GM23248 (cell line): ENCODE data around the gene ELAC2. TPM values are rescaled to one million over a fixed set of nuclear protein-coding genes. Genes with fewer than 3 reads are reported as not detected.

Source experiments
- DNase-seq: peaks from one replicate; pipeline ENCODE4 v3.0.0-alpha.2; 2015
- H2AFZ ChIP-seq: fragments of 200-600 bp; sonication (generic); 2 replicates; pipeline ENCODE4 v1.6.1; 2016; ENCODE audit warnings: antibody characterized with exemption
- H3F3A ChIP-seq: fragments of 200-600 bp; sonication (generic); 2 replicates; pipeline ENCODE4 v1.6.1; 2016; ENCODE audit warnings: mild to moderate bottlenecking, antibody characterized with exemption, mixed run types; ENCODE audit not compliant: insufficient read depth
- H3K27ac ChIP-seq: fragments of 200-600 bp; sonication (generic); 2 replicates; pipeline ENCODE4 v1.5.1; 2016; ENCODE audit warnings: mild to moderate bottlenecking
- H3K27me3 ChIP-seq: fragments of 200-600 bp; sonication (generic); replicated peaks from 2 replicates; pipeline ENCODE4 v1.6.1; 2016; ENCODE audit warnings: mild to moderate bottlenecking; ENCODE audit not compliant: insufficient read depth
- H3K36me3 ChIP-seq: fragments of 200-600 bp; sonication (generic); 2 replicates; pipeline ENCODE4 v1.6.1; 2016; ENCODE audit warnings: low read depth, mild to moderate bottlenecking
- H3K4me1 ChIP-seq: fragments of 200-600 bp; sonication (generic); 2 replicates; pipeline ENCODE4 v1.6.1; 2016; ENCODE audit warnings: mild to moderate bottlenecking; ENCODE audit not compliant: insufficient read depth
- H3K4me2 ChIP-seq: fragments of 200-600 bp; sonication (generic); one replicate; pipeline ENCODE4 v1.6.1; 2016; ENCODE audit warnings: mild to moderate bottlenecking; ENCODE audit not compliant: unreplicated experiment
- H3K4me3 ChIP-seq: fragments of 200-600 bp; sonication (generic); 2 replicates; pipeline ENCODE4 v1.5.1; 2016; ENCODE audit warnings: mild to moderate bottlenecking
- H3K79me2 ChIP-seq: fragments of 200-600 bp; sonication (generic); 2 replicates; pipeline ENCODE4 v1.6.1; 2016; ENCODE audit warnings: mild to moderate bottlenecking; ENCODE audit not compliant: insufficient read depth
- H3K9ac ChIP-seq: fragments of 200-600 bp; sonication (generic); 2 replicates; pipeline ENCODE4 v1.6.1; 2016; ENCODE audit warnings: mild to moderate bottlenecking
- H3K9me2 ChIP-seq: fragments of 200-600 bp; sonication (generic); 2 replicates; pipeline ENCODE4 v1.6.1; 2016; ENCODE audit warnings: mixed run types, mild to moderate bottlenecking, moderate library complexity; ENCODE audit not compliant: insufficient read depth
- H3K9me3 ChIP-seq: fragments of 200-600 bp; sonication (generic); one replicate; pipeline ENCODE4 v1.6.1; 2017; ENCODE audit warnings: low read depth
- H4K20me1 ChIP-seq: fragments of 200-600 bp; sonication (generic); 2 replicates; pipeline ENCODE4 v1.6.0; 2016; ENCODE audit not compliant: insufficient read depth
- EZH2 ChIP-seq: fragments of 200-600 bp; sonication (generic); IDR thresholded peaks from 2 replicates; pipeline ENCODE4 v1.6.1; 2018; ENCODE audit warnings: antibody characterized with exemption, mild to moderate bottlenecking; ENCODE audit not compliant: insufficient read depth, poor library complexity, severe bottlenecking
- EZH2phosphoT487 ChIP-seq: fragments of 200-600 bp; sonication (generic); IDR thresholded peaks from 2 replicates; pipeline ENCODE4 v1.6.1; 2018; ENCODE audit warnings: antibody characterized with exemption, moderate library complexity, mild to moderate bottlenecking, low read depth; ENCODE audit not compliant: insufficient read depth
- WGBS, 2 experiments: methylation state at CpG; one replicate each; pipeline ENCODE4 v1.1.6; 2015 to 2017; ENCODE audit warnings: low lambda C conversion rate in 2 of 2, low coverage in 1 of 2; ENCODE audit errors: missing lambda C conversion rate in 2 of 2; 5-methylcytosine and 5-hydroxymethylcytosine counted together
- in situ Hi-C: fragments of 300-500 bp; cut with MboI; formaldehyde crosslinking; loops from 2 replicates; pipeline ENCODE4 v1.15.0; 2020
- polyA plus RNA-seq: library from polyadenylated mRNA; unstranded; fragments of >200 nt; fragmentation: Nextera tagmentation; extraction: Ambion mirVana; gene quantifications from 2 replicates; pipeline ENCODE4 v1.2.1, GENCODE V29; 2016
- total RNA-seq: library from RNA; depleted of rRNA; stranded (reverse); fragments of >200 nt; shearing (Covaris generic); gene quantifications from 2 replicates; pipeline ENCODE4 v1.2.3, GENCODE V29; 2014

The ELAC2 gene
- total and polyA plus RNA-seq, 2 experiments from 2014 or later = 42.2 to 66.5 TPM

DNA sequence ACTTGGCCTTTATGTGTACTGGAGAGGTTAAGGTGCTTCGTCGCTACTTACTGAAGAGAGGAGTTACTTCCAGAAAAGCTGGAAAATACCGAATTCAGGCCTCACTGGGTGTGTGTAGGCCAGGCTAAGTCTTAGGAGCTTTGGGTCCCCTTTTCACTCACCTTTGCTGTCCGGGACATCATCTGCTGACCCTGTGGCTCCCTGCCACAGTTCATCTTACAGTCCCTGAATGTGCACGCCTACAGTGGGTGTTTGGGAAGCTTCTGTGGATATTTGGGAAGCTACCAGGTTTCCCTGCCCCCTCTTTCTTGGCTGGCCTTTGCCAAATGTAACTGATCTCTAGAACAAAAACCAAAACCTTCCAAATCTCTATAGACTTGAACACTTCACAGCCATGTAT is 51.4 kb downstream of the ELAC2 start:
- Histone ChIP-seq H3K27me3 (no peaks in the 10 kb centered on the region; the same call in 1 of the 2 replicates), H3K4me2 (no peak overlapping the region), H3K9ac (no peak overlapping the region), H3K4me3 (no peak overlapping the region), H3K36me3 (no peaks in the 10 kb centered on the region), H3K9me2 (no peaks in the 10 kb centered on the region), H3K79me2 (no peaks in the 10 kb centered on the region), H3K9me3 (no peaks in the 10 kb centered on the region), H4K20me1 (no peaks in the 10 kb centered on the region), H3K27ac (no peak overlapping the region), H2AFZ (no peak overlapping the region), H3F3A (no peaks in the 10 kb centered on the region), H3K4me1 (no peaks in the 10 kb centered on the region)
- 63 to 71% methylated on average over 5 of the region's 5 CpGs for WGBS, 2 experiments
- in situ Hi-C loops = no loop called here
- no peak for TF ChIP-seq EZH2phosphoT487
- TF ChIP-seq EZH2 = no peak
- no peak for DNase-seq

- Histone ChIP-seq H3F3A (no peaks in the 10 kb centered on the region), H3K4me3 (no peak overlapping the region), H2AFZ (no peak overlapping the region), H3K36me3 (no peaks in the 10 kb centered on the region), H3K4me1 (no peaks in the 10 kb centered on the region), H3K27me3 (no peaks in the 10 kb centered on the region; the same call in 1 of the 2 replicates), H3K4me2 (no peak overlapping the region), H4K20me1 (no peaks in the 10 kb centered on the region), H3K9me3 (no peaks in the 10 kb centered on the region), H3K27ac (no peak overlapping the region), H3K9ac (no peak overlapping the region), H3K79me2 (no peaks in the 10 kb centered on the region), H3K9me2 (no peaks in the 10 kb centered on the region)
- in situ Hi-C loops = no loop called here
- 68 to 72% methylated on average over 3 of the region's 3 CpGs for WGBS, 2 experiments
- no peak for TF ChIP-seq EZH2
- TF ChIP-seq EZH2phosphoT487 = no peak
- no peak for DNase-seq
Measured at GRCh38 chr17:12965988-12966387, 51.8 kb downstream of the ELAC2 start.

GRCh38 chr17:12964840-12965239 is 53.0 kb downstream of the ELAC2 start:
- TF ChIP-seq EZH2 (no peak), EZH2phosphoT487 (no peak)
- no peak overlapping the region for H3K9ac ChIP-seq
- no peak overlapping the region for H3K4me3 ChIP-seq
- H3K9me2 ChIP-seq = no peaks in the 10 kb centered on the region
- H3K4me2 ChIP-seq = no peak overlapping the region
- H3K9me3 ChIP-seq = no peaks in the 10 kb centered on the region
- H3F3A ChIP-seq = no peaks in the 10 kb centered on the region
- H3K79me2 ChIP-seq = no peaks in the 10 kb centered on the region
- 70 to 71% methylated on average over 10 of the region's 10 CpGs for WGBS, 2 experiments
- no peak for DNase-seq
- no peaks in the 10 kb centered on the region for H3K27me3 ChIP-seq
- H3K27ac ChIP-seq = no peak overlapping the region
- in situ Hi-C loops = no loop called here
- H3K4me1 ChIP-seq = no peaks in the 10 kb centered on the region
- H4K20me1 ChIP-seq = no peaks in the 10 kb centered on the region
- no peak overlapping the region for H2AFZ ChIP-seq
- no peaks in the 10 kb centered on the region for H3K36me3 ChIP-seq

DNA sequence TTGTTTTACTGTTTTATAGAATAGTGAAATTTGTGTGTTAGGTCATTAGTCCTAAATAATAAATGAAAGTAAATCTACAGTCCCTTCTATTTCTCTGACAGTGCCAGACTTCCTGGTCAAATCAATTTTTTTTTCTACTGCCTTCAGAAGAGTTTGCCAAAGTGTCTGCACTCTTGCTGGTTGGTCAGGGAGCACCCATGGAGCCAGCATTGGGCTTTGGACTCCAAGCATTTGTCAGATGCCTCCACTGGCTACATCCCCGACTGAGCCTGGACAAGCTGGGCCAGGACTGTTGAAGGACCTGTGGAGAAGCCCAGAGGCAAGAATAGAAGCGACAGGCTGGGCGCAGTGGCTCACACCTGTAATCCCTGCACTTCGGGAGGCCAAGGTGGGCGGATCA is 53.7 kb downstream of the ELAC2 start:
- H3K4me1 ChIP-seq = peaks cover under 1% of the 10 kb centered on the region
- no peaks in the 10 kb centered on the region for H3K27me3 ChIP-seq
- in situ Hi-C loops = no loop called here
- no peaks in the 10 kb centered on the region for H3K9me3 ChIP-seq
- H3K4me3 ChIP-seq = no peak overlapping the region
- H3K79me2 ChIP-seq = no peaks in the 10 kb centered on the region
- no peaks in the 10 kb centered on the region for H4K20me1 ChIP-seq
- no peak overlapping the region for H3K27ac ChIP-seq
- DNase-seq = no peak
- no peak overlapping the region for H2AFZ ChIP-seq
- no peak overlapping the region for H3K9ac ChIP-seq
- WGBS, 2 experiments = 70 to 71% methylated on average over 5 of the region's 5 CpGs
- H3F3A ChIP-seq = no peaks in the 10 kb centered on the region
- no peak overlapping the region for H3K4me2 ChIP-seq
- no peaks in the 10 kb centered on the region for H3K9me2 ChIP-seq
- no peak for TF ChIP-seq EZH2phosphoT487
- TF ChIP-seq EZH2 = no peak
- no peaks in the 10 kb centered on the region for H3K36me3 ChIP-seq

- Histone ChIP-seq H2AFZ (no peak overlapping the region), H3K36me3 (no peaks in the 10 kb centered on the region), H3K4me2 (no peak overlapping the region), H3K4me1 (peaks cover 4% of the 10 kb centered on the region), H3K27me3 (no peaks in the 10 kb centered on the region), H3F3A (no peaks in the 10 kb centered on the region), H3K27ac (no peak overlapping the region), H3K79me2 (no peaks in the 10 kb centered on the region), H3K9me3 (no peaks in the 10 kb centered on the region), H3K9ac (no peak overlapping the region), H3K4me3 (no peak overlapping the region), H4K20me1 (no peaks in the 10 kb centered on the region), H3K9me2 (no peaks in the 10 kb centered on the region)
- 90 to 93% methylated on average over 7 of the region's 7 CpGs for WGBS, 2 experiments
- TF ChIP-seq EZH2phosphoT487 = no peak
- no peak for TF ChIP-seq EZH2
- no peak for DNase-seq
- in situ Hi-C loops = no loop called here
Measured at GRCh38 chr17:12963505-12963904, 54.3 kb downstream of the ELAC2 start.
